Gastrocnemius medialis (tissue), 4 donors: ENCODE measurements around the gene TATDN2.

ENCODE experiments used
- POLR2A ChIP-seq, 2 donors: fragments of 450-650 bp; IDR thresholded peaks; one replicate each; pipeline ENCODE4 v1.6.1; 2017; ENCODE audit warnings: antibody characterized with exemption in 2 of 2, mild to moderate bottlenecking in 2 of 2, moderate library complexity in 2 of 2
- TF ChIP-seq, protein P1 (sequence below), 5 experiments: fragments of 450-650 bp in 3 of 5; fragments of 200-600 bp in 2 of 5; sonication (generic) in 2 of 5; IDR thresholded peaks in 4 of 5; conservative IDR thresholded peaks in 1 of 5; 1 replicate in 4 of 5; 2 replicates in 1 of 5; pipeline ENCODE4 v1.5.1; 2016 to 2019; ENCODE audit warnings: antibody characterized with exemption in 5 of 5, mild to moderate bottlenecking in 3 of 5, moderate library complexity in 3 of 5

DNA sequence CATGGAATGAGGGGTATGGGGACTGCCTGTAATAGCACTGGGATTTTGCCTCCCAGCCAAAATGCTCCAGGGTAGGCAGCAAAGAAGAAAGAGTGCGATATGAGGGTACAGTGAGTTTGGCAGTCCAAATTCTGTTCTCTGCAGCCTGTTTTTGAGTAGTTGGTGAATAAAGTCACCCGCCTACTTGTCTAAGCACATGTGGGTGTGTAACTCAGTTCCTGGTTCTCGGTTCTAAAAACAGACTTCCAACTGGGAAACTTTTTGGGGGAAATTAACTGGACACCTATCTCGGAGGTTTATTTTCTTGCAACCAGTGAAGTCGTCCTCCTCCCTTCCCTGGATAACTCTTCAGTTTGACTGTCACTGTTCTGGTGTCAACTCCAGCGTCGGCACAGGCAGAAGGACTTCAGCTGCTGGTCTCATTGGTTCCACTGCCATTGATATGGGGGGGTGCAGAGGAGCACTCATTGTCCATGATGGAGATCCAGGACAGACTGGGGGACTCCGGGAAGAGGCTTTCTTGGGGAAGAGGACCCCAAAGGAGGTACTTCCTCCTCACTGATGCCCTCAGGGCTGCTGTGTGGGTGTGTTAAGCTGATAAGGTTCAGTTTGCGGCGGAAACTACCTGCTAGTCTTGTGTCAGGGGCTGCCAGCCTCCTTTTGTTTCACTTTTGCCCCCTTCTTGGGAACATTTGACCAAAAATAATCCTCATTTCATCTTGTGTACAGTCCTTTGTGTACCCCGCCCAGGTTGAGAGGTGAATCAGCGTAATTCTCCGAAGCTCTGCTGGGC lies 31.3 kb downstream of the TATDN2 start:
- TF ChIP-seq, protein P1, sequence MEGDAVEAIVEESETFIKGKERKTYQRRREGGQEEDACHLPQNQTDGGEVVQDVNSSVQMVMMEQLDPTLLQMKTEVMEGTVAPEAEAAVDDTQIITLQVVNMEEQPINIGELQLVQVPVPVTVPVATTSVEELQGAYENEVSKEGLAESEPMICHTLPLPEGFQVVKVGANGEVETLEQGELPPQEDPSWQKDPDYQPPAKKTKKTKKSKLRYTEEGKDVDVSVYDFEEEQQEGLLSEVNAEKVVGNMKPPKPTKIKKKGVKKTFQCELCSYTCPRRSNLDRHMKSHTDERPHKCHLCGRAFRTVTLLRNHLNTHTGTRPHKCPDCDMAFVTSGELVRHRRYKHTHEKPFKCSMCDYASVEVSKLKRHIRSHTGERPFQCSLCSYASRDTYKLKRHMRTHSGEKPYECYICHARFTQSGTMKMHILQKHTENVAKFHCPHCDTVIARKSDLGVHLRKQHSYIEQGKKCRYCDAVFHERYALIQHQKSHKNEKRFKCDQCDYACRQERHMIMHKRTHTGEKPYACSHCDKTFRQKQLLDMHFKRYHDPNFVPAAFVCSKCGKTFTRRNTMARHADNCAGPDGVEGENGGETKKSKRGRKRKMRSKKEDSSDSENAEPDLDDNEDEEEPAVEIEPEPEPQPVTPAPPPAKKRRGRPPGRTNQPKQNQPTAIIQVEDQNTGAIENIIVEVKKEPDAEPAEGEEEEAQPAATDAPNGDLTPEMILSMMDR (IDR thresholded peaks at IDR 0.05 in 4 of 5, conservative IDR thresholded peaks at IDR 0.05 in 1 of 5), result no peak
- TF ChIP-seq POLR2A (IDR thresholded peaks at IDR 0.05), result no peak
